ENCODE measurements around the gene PNLIPRP2.

The PNLIPRP2 gene

DNA sequence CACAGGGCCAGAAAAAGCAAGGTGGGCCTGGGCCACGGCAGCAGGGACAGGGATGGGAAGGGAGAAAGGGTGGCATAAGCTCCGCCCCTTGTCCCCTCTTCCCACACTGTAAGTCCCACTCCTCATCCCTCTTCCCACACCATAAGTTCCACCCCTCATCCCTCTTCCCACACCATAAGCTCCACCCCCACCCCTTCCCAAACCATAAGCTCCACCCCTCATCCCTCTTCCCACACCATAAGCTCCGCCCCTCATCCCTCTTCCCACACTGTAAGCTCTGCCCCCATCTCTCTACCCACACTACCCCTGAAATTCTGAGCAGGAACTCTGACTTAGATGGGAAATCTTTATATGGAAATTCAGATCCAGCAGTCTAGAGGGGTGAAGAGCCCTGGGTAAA lies 65.9 kb downstream of the PNLIPRP2 start:
- DNase-seq = no peak

DNA sequence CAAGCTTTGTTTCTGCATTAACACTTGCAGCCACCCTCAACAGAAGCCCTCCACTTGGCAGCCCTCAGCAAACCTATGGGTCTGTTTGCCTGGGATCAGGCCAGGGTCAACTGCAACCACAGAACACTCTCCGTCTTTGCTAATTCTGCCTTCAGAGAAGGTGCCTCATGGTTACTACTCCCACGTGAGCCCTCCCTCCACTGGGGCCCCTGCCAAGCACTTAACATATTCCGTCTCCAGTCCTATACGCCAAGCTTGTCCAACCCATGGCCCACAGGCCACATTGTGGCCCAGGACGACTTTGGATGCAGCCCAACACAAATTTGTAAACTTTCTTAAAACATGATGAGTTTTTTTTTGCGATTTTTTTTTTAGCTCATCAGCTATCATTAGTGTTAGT lies 66.9 kb downstream of the PNLIPRP2 start:
- no peak for DNase-seq

DNA sequence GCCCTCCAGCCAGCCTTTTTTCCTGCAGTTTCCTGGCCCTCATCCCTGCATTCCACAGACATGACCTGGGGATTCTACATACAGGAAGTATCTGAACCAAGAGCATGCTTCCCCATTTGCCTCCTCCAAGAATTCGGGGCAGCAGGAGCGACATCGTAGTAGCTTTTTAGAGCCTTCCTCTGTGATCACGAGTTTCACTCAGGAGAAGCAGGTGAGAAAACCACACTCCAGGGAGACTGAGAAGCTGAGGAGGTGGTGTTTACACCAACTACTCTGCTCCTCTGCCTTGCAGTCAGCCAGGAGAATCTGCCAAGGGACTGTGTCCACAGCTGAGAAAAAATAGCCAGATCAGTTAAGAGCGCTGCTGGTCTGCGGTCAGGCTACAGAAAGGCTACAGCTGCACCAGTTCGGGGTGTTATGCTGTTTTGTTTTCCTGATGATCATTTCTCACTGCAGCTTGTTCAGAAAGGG lies 67.5 kb downstream of the PNLIPRP2 start:
- no peak for DNase-seq

DNA sequence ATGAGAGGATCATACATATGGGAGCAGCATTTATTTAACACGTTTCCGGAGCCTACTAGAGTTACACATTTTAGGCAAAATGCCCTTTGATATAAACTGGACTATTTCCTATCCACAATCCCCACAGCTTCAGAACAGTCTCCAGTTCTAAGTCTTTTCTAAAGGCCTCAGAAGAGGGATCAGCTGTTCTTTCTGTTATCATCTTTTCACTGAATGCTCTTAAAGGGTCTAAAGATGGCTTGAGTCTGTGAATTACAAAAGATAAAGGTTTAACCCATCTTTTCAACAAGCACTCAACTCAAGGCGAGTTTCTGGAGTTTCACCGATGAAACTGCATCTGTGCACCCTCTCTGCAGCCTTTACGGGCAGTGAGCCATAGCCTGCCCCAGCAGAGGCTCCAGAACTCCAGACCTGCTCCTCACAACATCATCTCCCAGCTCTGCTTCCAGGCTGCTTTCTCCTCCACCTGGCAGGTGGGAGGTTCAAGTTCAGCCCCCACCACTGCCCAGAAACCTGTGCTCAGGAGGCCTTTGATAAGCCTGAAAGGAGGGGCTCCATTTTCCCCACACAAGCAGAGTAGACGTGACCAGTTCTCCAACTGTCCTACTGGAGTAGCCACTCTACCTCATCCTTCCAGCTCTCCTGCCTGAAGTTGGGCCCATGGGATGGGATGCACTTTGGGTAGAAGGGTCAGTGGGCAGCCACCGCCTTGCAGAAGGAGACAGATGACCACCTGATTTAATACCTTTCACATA lies 68.2 kb downstream of the PNLIPRP2 start:
- DNase-seq = no peak

DNA sequence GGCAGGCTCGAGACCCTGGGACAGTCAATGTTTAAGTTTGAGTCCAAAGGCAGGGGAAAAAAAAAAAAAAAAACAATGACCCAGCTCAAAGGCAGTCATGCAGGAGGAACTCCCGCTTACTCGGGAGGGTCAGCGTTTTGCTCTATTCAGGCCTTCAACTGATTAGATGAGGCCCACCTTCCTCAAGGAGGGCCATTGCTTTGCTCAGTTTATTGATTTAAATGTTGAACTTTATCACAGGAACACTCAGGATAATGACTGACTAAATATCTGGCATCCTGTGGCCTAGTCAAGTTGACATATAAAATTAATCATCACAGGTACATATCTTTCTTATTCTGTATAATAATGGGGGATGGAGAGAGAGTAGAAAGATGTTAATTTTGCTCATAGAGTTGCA lies 69.0 kb downstream of the PNLIPRP2 start:
- DNase-seq = no peak

DNA sequence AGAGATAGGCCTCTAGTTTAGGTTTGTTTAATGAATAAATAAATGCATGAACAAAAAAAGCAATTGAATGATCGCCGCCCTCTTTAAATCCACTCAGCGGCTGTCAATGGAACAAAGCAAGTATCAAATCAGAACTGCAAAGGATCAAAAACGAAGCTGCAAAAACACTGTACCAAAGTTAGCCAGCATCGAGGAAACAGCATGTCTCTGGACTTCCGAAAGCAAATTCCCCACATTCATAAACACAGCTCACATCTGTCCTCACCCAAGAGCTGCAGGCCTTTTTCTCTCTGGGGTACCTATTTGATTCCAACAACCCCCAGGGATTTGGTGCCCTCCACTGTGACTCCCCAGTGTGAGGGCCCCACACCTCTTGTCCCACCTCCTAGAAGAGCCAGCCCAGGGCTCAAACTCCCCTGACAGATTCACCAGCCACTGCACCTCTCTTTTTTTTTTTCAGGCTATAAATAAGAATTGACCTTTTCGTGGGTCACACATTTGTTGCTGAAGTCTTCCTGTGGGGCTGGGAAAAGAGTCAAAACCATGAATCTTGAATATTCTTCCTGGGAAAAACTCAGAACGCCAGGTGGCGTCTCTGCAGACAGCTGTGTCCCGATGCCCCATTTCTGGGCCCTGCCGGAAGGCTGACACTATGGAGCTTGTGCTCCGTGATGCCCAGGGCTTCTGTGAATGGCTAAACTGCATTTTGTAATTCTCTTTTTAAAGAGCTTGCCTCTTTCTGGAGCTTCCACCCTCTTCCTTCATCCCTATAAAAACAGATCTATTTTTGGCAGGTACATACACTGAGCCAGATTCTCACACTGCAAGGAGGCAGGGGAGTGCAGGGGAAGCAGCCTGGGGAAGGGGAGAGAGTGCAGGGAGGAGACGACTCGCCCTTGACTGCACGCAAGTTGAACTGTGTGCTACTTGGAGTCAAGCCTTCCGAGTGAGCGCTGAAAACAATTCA lies 69.9 kb downstream of the PNLIPRP2 start:
- no peak for DNase-seq

DNA sequence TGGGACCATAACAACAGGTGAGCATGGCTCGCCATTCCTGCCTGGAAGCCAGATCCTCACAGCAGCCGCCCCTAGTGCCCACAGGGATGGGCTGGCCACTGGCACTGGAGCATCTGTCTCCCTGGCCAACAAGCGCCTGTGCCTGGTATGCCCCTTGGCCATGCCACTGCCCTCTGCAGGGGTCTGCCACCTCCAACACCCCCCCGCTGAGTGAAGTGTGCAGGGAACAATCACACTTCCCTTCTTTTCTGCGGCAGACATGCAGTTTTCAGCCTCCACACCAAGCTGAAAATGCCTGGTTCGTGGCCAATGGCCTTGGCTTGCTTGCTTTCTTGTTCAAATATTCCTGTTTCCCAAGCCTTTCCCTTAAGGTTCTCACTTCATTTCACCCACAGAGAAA lies 70.9 kb downstream of the PNLIPRP2 start:
- DNase-seq = no peak

DNA sequence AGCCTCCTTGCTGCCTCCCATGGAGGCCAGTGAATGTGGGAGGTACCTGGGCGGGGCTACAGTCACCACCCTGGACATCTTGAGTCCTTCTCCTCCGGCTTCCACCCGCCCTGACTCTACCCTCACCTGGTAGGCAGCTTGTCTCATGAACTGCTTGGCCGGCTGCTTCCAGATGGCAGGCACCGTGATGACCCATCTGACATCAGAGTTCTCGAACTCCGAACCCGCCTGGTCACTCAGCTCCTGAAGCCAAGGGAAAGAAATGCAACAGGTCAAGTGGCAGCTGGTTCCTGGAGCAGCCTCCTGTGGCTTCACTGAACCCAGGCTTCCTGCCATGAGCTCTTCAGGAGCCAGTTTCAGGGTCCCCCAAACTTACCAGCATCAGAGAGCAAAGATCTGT lies 71.5 kb downstream of the PNLIPRP2 start:
- no peak for DNase-seq

DNA sequence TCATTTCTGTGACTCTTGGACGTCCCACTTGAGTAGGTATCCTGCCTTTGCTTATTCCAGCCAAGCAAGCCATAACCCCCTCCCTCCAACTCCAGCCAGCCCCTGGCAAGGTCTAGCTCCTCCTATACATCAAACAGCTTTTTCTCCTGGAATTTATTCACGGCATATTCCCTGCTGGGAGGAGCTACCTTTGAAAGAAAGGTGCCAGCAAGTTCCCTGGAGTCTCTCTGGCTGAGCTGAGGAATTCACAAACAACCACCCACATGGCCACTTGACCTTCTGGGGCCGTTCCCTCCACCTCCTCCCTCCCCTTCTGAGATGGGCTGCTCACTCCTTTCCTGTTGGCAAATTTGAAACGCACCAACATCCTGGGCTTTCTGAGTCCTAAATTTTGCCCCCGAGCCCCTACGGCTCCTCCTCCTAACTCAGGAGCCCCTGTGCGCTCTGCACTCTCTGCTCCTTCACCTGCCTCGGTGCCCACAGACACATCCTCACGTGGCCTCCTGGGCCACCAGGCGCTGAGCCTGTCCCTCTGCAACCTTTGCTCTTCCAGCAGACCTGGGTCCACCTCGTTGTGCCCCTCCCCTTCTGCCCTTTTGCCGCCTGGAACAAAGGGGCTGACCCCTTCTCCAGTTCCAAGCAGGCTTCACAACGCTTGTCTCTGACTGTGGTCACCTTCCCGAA lies 73.6 kb downstream of the PNLIPRP2 start:
- DNase-seq = no peak
